Osteoblast (primary cell): ENCODE measurements around the gene YIPF2. TPM values are rescaled to one million over a fixed set of nuclear protein-coding genes. Genes with fewer than 3 reads are reported as not detected.
A peak's percentile ranks its signal among the peaks of the same experiment; 100 is the strongest.

Source experiments
- DNase-seq: peaks from one replicate; pipeline ENCODE4 v3.0.0; 2011; ENCODE audit warnings: low spot score, mixed read lengths; ENCODE audit not compliant: insufficient read length; ENCODE audit errors: missing footprints
- H2AFZ ChIP-seq: 2 replicates; pipeline ENCODE4 v1.6.0; 2011; ENCODE audit warnings: mild to moderate bottlenecking, low read length
- H3K27ac ChIP-seq: 2 replicates; pipeline ENCODE4 v1.5.1; 2011; ENCODE audit warnings: mild to moderate bottlenecking, low read depth, low read length, moderate library complexity
- H3K27me3 ChIP-seq: 2 replicates; pipeline ENCODE4 v1.6.0; 2012; ENCODE audit warnings: mild to moderate bottlenecking, control low read depth, inconsistent platforms, low read length, moderate library complexity; ENCODE audit not compliant: insufficient read depth
- H3K36me3 ChIP-seq: 2 replicates; pipeline ENCODE4 v1.5.1; 2011; ENCODE audit warnings: mild to moderate bottlenecking, low read length, control low read depth, moderate library complexity; ENCODE audit not compliant: insufficient read depth
- H3K4me1 ChIP-seq: 2 replicates; pipeline ENCODE4 v1.5.1; 2011; ENCODE audit warnings: mild to moderate bottlenecking, low read length, control low read depth, moderate library complexity; ENCODE audit not compliant: insufficient read depth
- H3K4me2 ChIP-seq: 2 replicates; pipeline ENCODE4 v1.6.0; 2011; ENCODE audit warnings: mild to moderate bottlenecking, low read length; ENCODE audit not compliant: insufficient read depth
- H3K4me3 ChIP-seq: fragments of 200-600 bp; sonication (generic); 3 replicates; pipeline ENCODE4 v1.5.1; 2012; ENCODE audit warnings: mild to moderate bottlenecking, low read length, inconsistent platforms; ENCODE audit not compliant: insufficient read depth
- H3K79me2 ChIP-seq: 2 replicates; pipeline ENCODE4 v1.6.0; 2012; ENCODE audit warnings: mild to moderate bottlenecking, low read length, control low read depth, inconsistent platforms; ENCODE audit not compliant: insufficient read depth
- H3K9me3 ChIP-seq: 2 replicates; pipeline ENCODE4 v1.5.1; 2011; ENCODE audit warnings: low read depth, low read length, control low read depth
- H4K20me1 ChIP-seq: 2 replicates; pipeline ENCODE4 v1.6.0; 2012; ENCODE audit warnings: mild to moderate bottlenecking, low read length, control low read depth; ENCODE audit not compliant: insufficient read depth
- total RNA-seq: library from RNA; depleted of rRNA; stranded (reverse); fragments of >200 nt; gene quantifications from 2 replicates; pipeline ENCODE4 v1.2.3, GENCODE V29; 2012
- TF ChIP-seq, protein P1 (sequence below): IDR thresholded peaks from 2 replicates; pipeline ENCODE4 v1.5.1; 2011; ENCODE audit warnings: mild to moderate bottlenecking, low read depth, low read length, moderate library complexity; ENCODE audit errors: extremely low read depth

The YIPF2 gene
- total RNA-seq = 114 and 126 TPM in 2 replicates

DNA sequence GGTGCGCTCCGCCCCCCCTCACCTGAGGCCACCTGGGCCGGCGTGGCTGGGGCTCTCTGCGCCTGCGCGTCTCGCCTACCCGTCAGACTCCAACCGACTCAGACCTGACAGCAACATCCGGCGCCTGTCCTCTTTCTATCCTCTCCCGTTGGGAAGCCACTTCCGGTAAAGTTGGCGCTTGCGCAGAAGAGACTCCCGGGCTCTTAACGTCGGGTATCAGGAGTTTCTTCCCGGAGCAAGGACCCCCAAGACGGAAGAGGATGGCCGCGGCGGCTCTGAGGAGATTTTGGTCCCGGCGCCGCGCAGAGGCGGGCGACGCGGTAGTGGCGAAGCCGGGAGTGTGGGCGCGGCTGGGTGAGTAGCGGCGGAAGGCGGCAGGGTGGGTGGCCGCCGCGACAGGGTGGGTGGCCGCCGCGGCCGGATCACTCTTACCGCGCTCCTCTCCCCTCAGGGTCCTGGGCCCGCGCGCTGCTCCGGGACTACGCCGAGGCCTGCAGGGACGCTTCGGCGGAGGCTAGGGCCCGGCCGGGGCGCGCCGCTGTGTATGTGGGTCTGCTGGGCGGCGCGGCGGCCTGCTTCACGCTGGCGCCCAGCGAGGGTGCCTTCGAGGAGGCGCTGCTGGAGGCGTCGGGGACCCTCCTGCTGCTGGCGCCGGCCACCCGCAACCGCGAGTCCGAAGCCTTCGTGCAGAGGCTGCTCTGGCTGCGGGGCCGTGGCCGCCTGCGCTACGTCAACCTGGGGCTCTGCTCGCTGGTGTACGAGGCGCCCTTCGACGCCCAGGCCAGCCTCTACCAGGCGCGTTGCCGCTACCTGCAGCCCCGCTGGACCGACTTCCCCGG lies at the start of gene YIPF2, which contains the start of gene TIMM29:
TSS of gene YIPF2 (minus strand) at position 77 of the 839 bp plus-strand sequence. CDS start 229 bp downstream, outside the sequence.
TSS of gene TIMM29 (plus strand) at position 249 of the 839 bp plus-strand sequence. CDS start at position 261, 12 bp downstream.
- Histone ChIP-seq H3K27ac (peak within 1 kb of the TSS; percentile 70), H3K27me3 (no peaks in the 10 kb centered on the region), H3K4me1 (peaks cover 17% of the 10 kb centered on the region), H3K4me3 (peak within 1 kb of the TSS; percentile 91), H3K79me2 (peaks cover 61% of the 10 kb centered on the region), H2AFZ (peak within 1 kb of the TSS; percentile 57), H3K9me3 (no peaks in the 10 kb centered on the region), H3K4me2 (peak within 1 kb of the TSS; percentile 94), H4K20me1 (peaks cover 17% of the 10 kb centered on the region), H3K36me3 (peaks cover 33% of the 10 kb centered on the region)
- DNase-seq = peak; percentile 100
- TF ChIP-seq, protein P1, sequence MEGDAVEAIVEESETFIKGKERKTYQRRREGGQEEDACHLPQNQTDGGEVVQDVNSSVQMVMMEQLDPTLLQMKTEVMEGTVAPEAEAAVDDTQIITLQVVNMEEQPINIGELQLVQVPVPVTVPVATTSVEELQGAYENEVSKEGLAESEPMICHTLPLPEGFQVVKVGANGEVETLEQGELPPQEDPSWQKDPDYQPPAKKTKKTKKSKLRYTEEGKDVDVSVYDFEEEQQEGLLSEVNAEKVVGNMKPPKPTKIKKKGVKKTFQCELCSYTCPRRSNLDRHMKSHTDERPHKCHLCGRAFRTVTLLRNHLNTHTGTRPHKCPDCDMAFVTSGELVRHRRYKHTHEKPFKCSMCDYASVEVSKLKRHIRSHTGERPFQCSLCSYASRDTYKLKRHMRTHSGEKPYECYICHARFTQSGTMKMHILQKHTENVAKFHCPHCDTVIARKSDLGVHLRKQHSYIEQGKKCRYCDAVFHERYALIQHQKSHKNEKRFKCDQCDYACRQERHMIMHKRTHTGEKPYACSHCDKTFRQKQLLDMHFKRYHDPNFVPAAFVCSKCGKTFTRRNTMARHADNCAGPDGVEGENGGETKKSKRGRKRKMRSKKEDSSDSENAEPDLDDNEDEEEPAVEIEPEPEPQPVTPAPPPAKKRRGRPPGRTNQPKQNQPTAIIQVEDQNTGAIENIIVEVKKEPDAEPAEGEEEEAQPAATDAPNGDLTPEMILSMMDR = no peak

DNA sequence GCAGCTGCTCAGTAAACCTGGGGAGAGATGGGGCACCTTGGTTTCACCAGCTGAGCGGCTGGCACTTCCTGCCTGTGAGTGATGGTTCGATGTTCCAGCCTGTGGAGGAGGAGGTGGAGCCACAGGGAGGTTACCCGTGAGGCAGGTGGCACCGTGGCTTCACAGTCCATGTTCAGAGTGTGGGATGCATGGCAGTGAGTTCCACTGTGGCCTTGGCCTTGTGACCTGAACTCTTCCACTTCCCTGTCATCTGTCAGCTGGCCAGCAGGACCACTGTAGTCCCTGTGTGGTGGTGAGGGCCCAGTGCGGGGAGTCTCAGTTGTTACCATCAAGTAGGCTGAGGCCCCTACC lies 49.3 kb upstream of the YIPF2 start:
- TF ChIP-seq, protein P1 = no peak
- Histone ChIP-seq H3K4me3 (no peak overlapping the region), H3K27me3 (no peaks in the 10 kb centered on the region), H3K36me3 (peaks cover 4% of the 10 kb centered on the region), H3K27ac (no peak overlapping the region), H3K9me3 (no peaks in the 10 kb centered on the region), H3K79me2 (peaks cover 92% of the 10 kb centered on the region), H4K20me1 (peaks cover 56% of the 10 kb centered on the region), H2AFZ (no peak overlapping the region), H3K4me1 (peaks cover 16% of the 10 kb centered on the region), H3K4me2 (no peak overlapping the region)
- no peak for DNase-seq

DNA sequence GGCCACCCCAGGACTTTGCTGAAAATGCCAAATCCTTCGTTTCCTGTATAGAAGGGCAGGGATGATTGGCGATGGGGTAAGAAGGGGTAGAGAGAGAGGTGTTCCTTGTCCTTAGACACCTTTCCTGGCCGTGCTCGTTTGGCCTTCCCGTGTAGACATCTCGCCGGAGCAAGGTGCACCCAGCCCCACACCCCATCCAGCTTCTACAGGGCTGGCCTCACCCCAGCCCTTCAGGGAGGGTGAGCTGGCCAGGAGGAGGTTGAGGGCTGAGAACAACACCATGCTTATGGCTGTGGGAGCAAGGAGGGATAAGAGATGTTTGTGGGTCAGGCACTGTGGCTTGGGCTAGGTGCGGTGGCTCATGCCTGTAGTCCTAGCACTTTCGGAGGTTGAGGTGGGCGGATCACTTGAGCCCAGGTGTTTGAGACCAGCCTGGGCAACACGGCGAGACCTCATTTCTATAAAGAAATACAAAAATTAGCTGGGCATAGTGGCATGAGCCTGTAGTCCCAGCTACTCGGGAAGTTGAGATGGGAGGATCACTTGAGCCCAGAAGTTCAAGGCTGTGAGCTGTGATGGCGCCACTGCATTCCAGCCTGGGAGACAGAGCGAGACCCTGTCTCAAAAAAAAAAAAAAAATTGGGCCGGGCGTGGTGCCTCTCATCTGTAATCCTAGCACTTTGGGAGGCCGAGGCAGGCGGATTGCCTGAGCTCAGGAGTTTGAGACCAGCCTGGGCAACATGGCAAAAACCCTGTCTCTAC lies 47.9 kb upstream of the YIPF2 start:
- Histone ChIP-seq H3K4me3 (peak overlapping the region; percentile 24), H4K20me1 (peaks cover 57% of the 10 kb centered on the region), H3K27ac (peak overlapping the region; percentile 7), H3K36me3 (peaks cover under 1% of the 10 kb centered on the region), H3K79me2 (peaks cover 94% of the 10 kb centered on the region), H3K9me3 (no peaks in the 10 kb centered on the region), H3K4me2 (peak overlapping the region; percentile 68), H2AFZ (peak overlapping the region; percentile 76), H3K27me3 (no peaks in the 10 kb centered on the region), H3K4me1 (peaks cover 16% of the 10 kb centered on the region)
- DNase-seq = peak; percentile 53
- TF ChIP-seq, protein P1 = no peak
